T-helper 22 cell (primary cell): ENCODE results near the gene CNOT4.
"Not testable (repeated sequence)": the region's sequence is repeated elsewhere in the genome, so short reads cannot be mapped to it uniquely, and the experiment has no call there.

Experiments
- DNase-seq: peaks from one replicate; pipeline ENCODE4 v3.0.0-alpha.2; 2020; ENCODE audit warnings: low read depth

Gene CNOT4

GRCh38 chr7:135454060-135454459, 55.8 kb downstream of the CNOT4 start:
- no peak for DNase-seq

- DNase-seq = no peak
These were observed 60.5 kb downstream of the CNOT4 start for GRCh38 chr7:135449436-135449835.

GRCh38 chr7:135448753-135449152, 61.1 kb downstream of the CNOT4 start:
- no peak for DNase-seq

- DNase-seq = no peak
These were observed 62.2 kb downstream of the CNOT4 start for GRCh38 chr7:135447748-135448147.

GRCh38 chr7:135445690-135446089, 64.2 kb downstream of the CNOT4 start:
- no peak for DNase-seq

GRCh38 chr7:135445266-135445665, 64.6 kb downstream of the CNOT4 start:
- not testable (repeated sequence) for DNase-seq

- DNase-seq = no peak
These were observed 68.1 kb downstream of the CNOT4 start for GRCh38 chr7:135441791-135442190.

GRCh38 chr7:135434047-135434446, 75.9 kb downstream of the CNOT4 start:
- no peak for DNase-seq

- DNase-seq = no peak
These were observed 79.3 kb downstream of the CNOT4 start for GRCh38 chr7:135430626-135431025.

- no peak for DNase-seq
These were observed 81.0 kb downstream of the CNOT4 start for GRCh38 chr7:135428879-135429278.

GRCh38 chr7:135428011-135428410, 81.9 kb downstream of the CNOT4 start:
- DNase-seq = no peak

GRCh38 chr7:135427166-135427565, 82.7 kb downstream of the CNOT4 start:
- no peak for DNase-seq

- DNase-seq = no peak
These were observed 84.9 kb downstream of the CNOT4 start for GRCh38 chr7:135425036-135425435.

- no peak for DNase-seq
These were observed 89.1 kb downstream of the CNOT4 start for GRCh38 chr7:135420786-135421185.

GRCh38 chr7:135416431-135416830, 93.5 kb downstream of the CNOT4 start:
- DNase-seq = no peak

GRCh38 chr7:135414850-135415439, 95.0 kb downstream of the CNOT4 start:
- no peak for DNase-seq

- DNase-seq = no peak
These were observed 95.7 kb downstream of the CNOT4 start for GRCh38 chr7:135414208-135414607.

- DNase-seq = no peak
These were observed 98.8 kb downstream of the CNOT4 start for GRCh38 chr7:135411098-135411497.

- no peak for DNase-seq
These were observed 99.4 kb downstream of the CNOT4 start for GRCh38 chr7:135410543-135410942.

- no peak for DNase-seq
These were observed 99.9 kb downstream of the CNOT4 start for GRCh38 chr7:135409845-135410542.

GRCh38 chr7:135407884-135408283, 102.0 kb downstream of the CNOT4 start:
- no peak for DNase-seq

GRCh38 chr7:135406918-135407317, 103.0 kb downstream of the CNOT4 start:
- no peak for DNase-seq

- no peak for DNase-seq
These were observed 103.9 kb downstream of the CNOT4 start for GRCh38 chr7:135405969-135406368.

GRCh38 chr7:135403302-135403701, 106.6 kb downstream of the CNOT4 start:
- DNase-seq = no peak
